ENCODE measurements around the gene CACNA1C. TPM values are rescaled to one million over a fixed set of nuclear protein-coding genes. Genes with fewer than 3 reads are reported as not detected.

CACNA1C gene
- total RNA-seq, 2 experiments from 2014 or later = 0.69 to 1.4 TPM

- ChIA-PET CTCF (ENCODE audit: unreplicated experiment) (no interaction called here), POLR2A (no interaction called here)
- no TSS peak for BruUV-seq (replicated peaks)
- Histone ChIP-seq H3K4me2 (ENCODE audit: low read length) (no peak overlapping the region), H2AFZ (ENCODE audit: low read length) (no peak overlapping the region), H4K20me1 (ENCODE audit: insufficient read depth, low read length) (no peaks in the 10 kb centered on the region), H3K9me3 (ENCODE audit: low read length) (no peaks in the 10 kb centered on the region), H3K79me2 (ENCODE audit: insufficient read depth, low read depth, low read length) (no peaks in the 10 kb centered on the region), H3K27ac (ENCODE audit: low read depth, low read length, poor library complexity, severe bottlenecking) (no peak overlapping the region), H3K9me2 (ENCODE audit: insufficient read depth, low read length) (no peaks in the 10 kb centered on the region), H3K4me1 (ENCODE audit: insufficient read depth, low read length, poor library complexity, severe bottlenecking) (peaks cover 12% of the 10 kb centered on the region), H3K36me3 (ENCODE audit: insufficient read depth, low read length) (no peaks in the 10 kb centered on the region), H3K4me3 (ENCODE audit: low read depth, low read length, poor library complexity, severe bottlenecking) (no peak overlapping the region)
- no peak for TF ChIP-seq EZH2phosphoT487 (IDR thresholded peaks at IDR 0.05; ENCODE audit: borderline replicate concordance, low read depth, low read length)
- no peak for TF ChIP-seq CTCF (conservative IDR thresholded peaks at IDR 0.05; ENCODE audit: low read length)
- no peak for DNase-seq (ENCODE audit: low spot score)
- intact Hi-C loops (cut with micrococcal nuclease; ENCODE audit: unreplicated experiment) = no loop called here
These were observed 145.3 kb downstream of the CACNA1C start for GRCh38 chr12:2198005-2198501.

- no peak overlapping the region for H3K27ac ChIP-seq (ENCODE audit: low read depth, low read length, poor library complexity, severe bottlenecking)
- TF ChIP-seq EZH2phosphoT487 (IDR thresholded peaks at IDR 0.05; ENCODE audit: borderline replicate concordance, low read depth, low read length) = no peak
- no peak for TF ChIP-seq CTCF (conservative IDR thresholded peaks at IDR 0.05; ENCODE audit: low read length)
- BruUV-seq (replicated peaks) = no TSS peak
- ChIA-PET CTCF (ENCODE audit: unreplicated experiment) (no interaction called here), POLR2A (no interaction called here)
- H2AFZ ChIP-seq (ENCODE audit: low read length) = no peak overlapping the region
- no peaks in the 10 kb centered on the region for H3K79me2 ChIP-seq (ENCODE audit: insufficient read depth, low read depth, low read length)
- no peak for DNase-seq (ENCODE audit: low spot score)
- no peaks in the 10 kb centered on the region for H3K9me3 ChIP-seq (ENCODE audit: low read length)
- no peaks in the 10 kb centered on the region for H4K20me1 ChIP-seq (ENCODE audit: insufficient read depth, low read length)
- no peaks in the 10 kb centered on the region for H3K9me2 ChIP-seq (ENCODE audit: insufficient read depth, low read length)
- no peaks in the 10 kb centered on the region for H3K36me3 ChIP-seq (ENCODE audit: insufficient read depth, low read length)
- no peak overlapping the region for H3K4me3 ChIP-seq (ENCODE audit: low read depth, low read length, poor library complexity, severe bottlenecking)
- intact Hi-C loops (cut with micrococcal nuclease; ENCODE audit: unreplicated experiment) = no loop called here
- H3K4me1 ChIP-seq (ENCODE audit: insufficient read depth, low read length, poor library complexity, severe bottlenecking) = peaks cover 7% of the 10 kb centered on the region
- H3K4me2 ChIP-seq (ENCODE audit: low read length) = no peak overlapping the region
These were observed 145.8 kb downstream of the CACNA1C start for GRCh38 chr12:2198542-2198941.

- H3K4me1 ChIP-seq (ENCODE audit: insufficient read depth, low read length, poor library complexity, severe bottlenecking) = peaks cover 14% of the 10 kb centered on the region
- H4K20me1 ChIP-seq (ENCODE audit: insufficient read depth, low read length) = no peaks in the 10 kb centered on the region
- no TSS peak for BruUV-seq (replicated peaks)
- H2AFZ ChIP-seq (ENCODE audit: low read length) = no peak overlapping the region
- H3K36me3 ChIP-seq (ENCODE audit: insufficient read depth, low read length) = no peaks in the 10 kb centered on the region
- H3K9me2 ChIP-seq (ENCODE audit: insufficient read depth, low read length) = no peaks in the 10 kb centered on the region
- H3K79me2 ChIP-seq (ENCODE audit: insufficient read depth, low read depth, low read length) = no peaks in the 10 kb centered on the region
- no peak overlapping the region for H3K4me2 ChIP-seq (ENCODE audit: low read length)
- no peak for DNase-seq (ENCODE audit: low spot score)
- H3K9me3 ChIP-seq (ENCODE audit: low read length) = no peaks in the 10 kb centered on the region
- intact Hi-C loops (cut with micrococcal nuclease; ENCODE audit: unreplicated experiment) = no loop called here
- ChIA-PET POLR2A (no interaction called here), CTCF (ENCODE audit: unreplicated experiment) (interaction anchor here (0.6 kb wide), 1 partner anchor 9 kb away, joined by 3 read pairs; no protein-coding TSS in a partner anchor)
- H3K4me3 ChIP-seq (ENCODE audit: low read depth, low read length, poor library complexity, severe bottlenecking) = no peak overlapping the region
- no peak overlapping the region for H3K27ac ChIP-seq (ENCODE audit: low read depth, low read length, poor library complexity, severe bottlenecking)
- TF ChIP-seq CTCF (conservative IDR thresholded peaks at IDR 0.05; ENCODE audit: low read length) (no peak), EZH2phosphoT487 (IDR thresholded peaks at IDR 0.05; ENCODE audit: borderline replicate concordance, low read depth, low read length) (no peak)
These were observed 153.2 kb downstream of the CACNA1C start for GRCh38 chr12:2205996-2206395.
